HG03342 (cell line): ENCODE measurements around the gene ZNF594.
"Not testable (repeated sequence)": the region's sequence is repeated elsewhere in the genome, so short reads cannot be mapped to it uniquely, and the experiment has no call there.

Experiments used
- ATAC-seq: cut with Tn5 transposase; IDR thresholded peaks from one replicate; pipeline ENCODE4 v1.9.1; 2021; ENCODE audit warnings: mild to moderate bottlenecking, moderate library complexity; ENCODE audit not compliant: unreplicated experiment

Gene ZNF594

DNA sequence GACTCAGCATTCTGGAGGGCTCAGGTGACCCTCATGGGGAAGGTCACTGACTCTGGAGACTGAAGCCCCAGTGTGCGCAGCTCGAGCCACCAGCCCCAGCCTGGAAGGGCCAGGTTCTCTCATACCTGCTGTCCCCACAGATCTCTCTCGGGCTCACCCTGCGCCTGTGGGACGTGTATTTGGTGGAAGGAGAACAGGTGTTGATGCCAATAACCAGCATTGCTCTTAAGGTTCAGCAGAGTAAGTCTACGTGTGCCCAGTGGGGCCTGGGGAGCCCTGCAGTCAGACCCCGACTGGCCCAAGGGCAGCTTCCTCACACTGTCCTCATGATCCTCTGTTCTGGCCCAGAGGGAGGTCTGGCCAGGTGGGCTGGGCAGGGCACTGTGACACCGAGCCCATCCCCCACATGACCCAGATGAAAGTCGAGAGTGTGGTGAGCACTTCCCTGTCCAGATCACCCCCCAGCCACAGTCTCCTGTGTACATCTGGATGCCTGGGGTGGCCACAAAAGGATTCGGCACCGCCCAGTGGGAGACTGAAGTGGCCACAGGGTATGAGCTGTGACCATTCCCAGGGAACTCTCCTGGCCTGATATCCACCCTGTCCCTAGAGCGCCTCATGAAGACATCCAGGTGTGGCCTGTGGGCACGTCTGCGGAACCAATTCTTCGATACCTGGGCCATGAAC is 54.0 kb downstream of the ZNF594 start:
- ATAC-seq: not testable (repeated sequence)

- ATAC-seq: not testable (repeated sequence)
Measured at GRCh38 chr17:5136580-5137412, 54.9 kb downstream of the ZNF594 start.

- ATAC-seq: no peak
Measured at GRCh38 chr17:5135726-5136579, 55.7 kb downstream of the ZNF594 start.

- ATAC-seq: not testable (repeated sequence)
Measured at GRCh38 chr17:5135131-5135712, 56.4 kb downstream of the ZNF594 start.

GRCh38 chr17:5134571-5134970 is 57.1 kb downstream of the ZNF594 start:
- ATAC-seq: not testable (repeated sequence)

DNA sequence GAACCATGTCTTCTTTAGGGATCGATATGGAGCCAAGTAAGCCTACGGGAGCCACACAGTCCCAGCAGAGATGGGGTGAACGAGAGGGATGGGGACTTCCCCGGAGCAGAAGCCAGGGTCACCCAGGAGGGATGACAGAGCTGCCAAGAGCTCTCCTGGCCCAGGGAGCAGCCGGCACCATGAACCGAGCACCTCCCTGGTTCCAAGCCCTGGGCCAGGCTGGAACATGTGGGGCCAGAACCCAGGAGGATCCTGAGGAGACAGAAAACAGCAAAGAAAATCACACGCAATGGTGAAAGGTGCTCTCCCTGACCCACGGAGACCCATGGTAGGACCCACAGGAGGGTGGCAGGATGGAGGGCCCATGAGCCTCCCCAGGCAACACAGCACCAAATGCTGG is 57.7 kb downstream of the ZNF594 start:
- not testable (repeated sequence) for ATAC-seq

DNA sequence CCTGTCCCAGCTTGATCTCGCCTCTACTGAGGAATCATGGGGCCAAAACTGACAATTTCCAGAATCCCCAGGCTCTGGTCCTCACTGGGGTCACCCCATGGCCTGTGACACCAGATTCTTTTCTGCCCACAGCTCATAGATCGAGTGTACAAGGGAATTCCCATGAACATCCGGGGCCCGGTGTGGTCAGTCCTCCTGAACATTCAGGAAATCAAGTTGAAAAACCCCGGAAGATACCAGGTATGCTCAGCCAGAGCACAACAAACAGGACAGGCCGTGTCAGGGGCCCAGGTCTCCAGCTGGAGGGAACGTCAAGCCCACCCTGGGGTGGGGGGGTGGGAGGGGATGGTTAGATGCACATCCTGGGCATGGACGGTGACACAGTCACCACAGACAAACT is 58.4 kb downstream of the ZNF594 start:
- no peak for ATAC-seq

- ATAC-seq: not testable (repeated sequence)
Measured at GRCh38 chr17:5132503-5133225, 59.0 kb downstream of the ZNF594 start.

DNA sequence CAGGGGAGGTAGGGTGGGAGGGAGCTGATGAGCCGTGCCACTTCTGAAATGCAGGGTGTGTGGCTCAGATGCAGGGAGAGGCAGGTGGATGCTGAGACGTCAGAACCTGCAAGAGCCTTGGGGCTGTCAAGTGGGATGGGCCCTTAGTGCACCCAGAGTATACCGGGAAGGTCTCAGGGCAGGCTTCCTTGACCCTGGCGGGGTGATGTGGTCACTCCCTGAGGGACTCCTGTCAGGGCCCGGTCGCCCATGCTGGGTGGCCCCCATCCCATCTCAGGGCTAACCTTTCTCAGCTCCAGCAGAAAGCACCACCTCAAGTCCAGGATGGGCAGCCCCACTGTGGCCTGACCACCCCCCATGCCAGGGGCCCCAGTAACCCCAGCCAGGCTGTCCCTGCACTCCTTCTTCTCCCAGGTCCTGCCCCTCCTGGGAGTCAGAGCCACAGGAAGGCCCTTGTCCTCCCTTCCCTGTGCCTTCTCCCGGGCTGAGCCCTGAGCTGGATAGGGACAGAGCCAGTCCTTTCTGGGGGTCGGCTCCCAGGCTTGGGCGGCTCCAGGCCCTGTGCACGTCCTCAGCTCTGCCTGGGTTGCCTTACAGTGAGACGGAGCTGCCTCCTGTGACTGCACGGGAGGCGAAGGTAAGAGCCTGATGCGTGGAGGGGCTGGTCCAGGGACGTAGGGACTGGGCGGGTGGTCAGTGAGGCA is 59.7 kb downstream of the ZNF594 start:
- ATAC-seq: not testable (repeated sequence)

- no peak for ATAC-seq
Measured at GRCh38 chr17:5131146-5131715, 60.4 kb downstream of the ZNF594 start.

GRCh38 chr17:5130687-5131086 is 61.0 kb downstream of the ZNF594 start:
- ATAC-seq: not testable (repeated sequence)

DNA sequence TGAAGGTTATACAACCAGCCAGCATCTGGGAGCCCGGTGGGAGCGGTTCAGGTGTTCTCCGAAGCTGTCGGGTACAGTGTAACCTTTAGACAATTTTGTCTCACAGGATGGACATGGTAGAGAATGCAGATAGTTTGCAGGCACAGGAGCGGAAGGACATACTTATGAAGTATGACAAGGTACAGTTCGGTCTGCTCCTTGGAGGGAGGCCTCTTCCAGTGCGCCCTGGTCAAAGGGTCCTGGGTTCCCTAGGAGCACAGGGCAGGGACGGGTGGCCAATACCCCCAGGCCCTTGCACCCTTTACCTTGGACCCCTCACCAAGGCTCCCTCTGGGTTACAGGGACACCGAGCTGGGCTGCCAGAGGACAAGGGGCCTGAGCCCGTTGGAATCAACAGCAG is 61.4 kb downstream of the ZNF594 start:
- ATAC-seq: not testable (repeated sequence)

DNA sequence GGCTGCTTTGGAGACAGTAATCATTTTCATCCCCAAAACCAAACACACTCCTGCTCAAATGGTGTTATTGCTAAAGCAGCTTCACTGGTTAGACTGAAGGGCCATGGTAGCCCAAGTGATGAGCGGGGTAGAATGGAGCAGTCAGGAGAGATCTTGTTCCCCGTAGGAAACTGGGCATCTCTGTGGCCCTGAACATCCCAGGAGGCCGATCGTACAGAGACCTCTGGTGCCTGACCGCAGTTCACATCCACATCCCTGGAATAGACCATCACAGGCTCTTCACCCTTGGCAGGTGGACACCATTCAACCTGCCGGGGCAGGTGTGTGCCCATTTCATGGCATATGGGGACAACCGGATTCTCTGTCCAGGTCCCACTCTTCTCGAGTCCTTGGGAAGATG is 61.9 kb downstream of the ZNF594 start:
- ATAC-seq: not testable (repeated sequence)
